Measurements from ENCODE around the gene GRK2. TPM values are rescaled to one million over a fixed set of nuclear protein-coding genes. Genes with fewer than 3 reads are reported as not detected.
A peak's percentile ranks its signal among the peaks of the same experiment; 100 is the strongest.

Gene GRK2
- total RNA-seq, 1 donor from 2014 or later, result 27.7 TPM

- H3K9me3 ChIP-seq (ENCODE audit: control insufficient read depth in 3 of 3, low read length in 3 of 3), result no peaks in the 10 kb centered on the region
- peak overlapping the region; percentile 88 to 99 (median 95) for H3K9ac ChIP-seq (ENCODE audit: low read depth in 1 of 3, low read length in 3 of 3)
- peak overlapping the region; percentile 85 to 95 (median 95) for H3K4me3 ChIP-seq (ENCODE audit: low read length in 3 of 3)
- H3K27me3 ChIP-seq (ENCODE audit: control insufficient read depth in 3 of 3, insufficient read depth in 3 of 3, low read length in 3 of 3), result no peaks in the 10 kb centered on the region
- H3K27ac ChIP-seq (ENCODE audit: low read depth, low read length), result peak overlapping the region; percentile 92
- peaks cover 30 to 44% (median 41%) of the 10 kb centered on the region in 3 donors for H3K4me1 ChIP-seq (ENCODE audit: control insufficient read depth in 3 of 3, insufficient read depth in 3 of 3, low read length in 3 of 3)
- H3K36me3 ChIP-seq (ENCODE audit: control insufficient read depth in 3 of 3, insufficient read depth in 3 of 3, low read length in 3 of 3), result peaks cover 11 to 26% (median 24%) of the 10 kb centered on the region in 3 donors
These were observed 25.5 kb upstream of the GRK2 start for GRCh38 chr11:67240576-67241389.

- H3K4me1 ChIP-seq (ENCODE audit: control insufficient read depth in 3 of 3, insufficient read depth in 3 of 3, low read length in 3 of 3), result peaks cover 30 to 44% (median 41%) of the 10 kb centered on the region in 3 donors
- H3K36me3 ChIP-seq (ENCODE audit: control insufficient read depth in 3 of 3, insufficient read depth in 3 of 3, low read length in 3 of 3), result peaks cover 23 to 41% (median 39%) of the 10 kb centered on the region in 3 donors
- no peak overlapping the region for H3K4me3 ChIP-seq (ENCODE audit: low read length in 3 of 3)
- H3K9me3 ChIP-seq (ENCODE audit: control insufficient read depth in 3 of 3, low read length in 3 of 3), result no peaks in the 10 kb centered on the region
- no peaks in the 10 kb centered on the region for H3K27me3 ChIP-seq (ENCODE audit: control insufficient read depth in 3 of 3, insufficient read depth in 3 of 3, low read length in 3 of 3)
- no peak overlapping the region for H3K27ac ChIP-seq (ENCODE audit: low read depth, low read length)
- H3K9ac ChIP-seq (ENCODE audit: low read depth in 1 of 3, low read length in 3 of 3), result peak overlapping the region in 1 of 3 donors; percentile 24
These were observed 23.7 kb upstream of the GRK2 start for GRCh38 chr11:67242548-67242947.

- Histone ChIP-seq H3K27ac (ENCODE audit: low read depth, low read length) (no peak overlapping the region), H3K4me3 (ENCODE audit: low read length in 3 of 3) (no peak overlapping the region), H3K4me1 (ENCODE audit: control insufficient read depth in 3 of 3, insufficient read depth in 3 of 3, low read length in 3 of 3) (peaks cover 30 to 43% (median 41%) of the 10 kb centered on the region in 3 donors)
These were observed 23.2 kb upstream of the GRK2 start for GRCh38 chr11:67243051-67243450.

DNA sequence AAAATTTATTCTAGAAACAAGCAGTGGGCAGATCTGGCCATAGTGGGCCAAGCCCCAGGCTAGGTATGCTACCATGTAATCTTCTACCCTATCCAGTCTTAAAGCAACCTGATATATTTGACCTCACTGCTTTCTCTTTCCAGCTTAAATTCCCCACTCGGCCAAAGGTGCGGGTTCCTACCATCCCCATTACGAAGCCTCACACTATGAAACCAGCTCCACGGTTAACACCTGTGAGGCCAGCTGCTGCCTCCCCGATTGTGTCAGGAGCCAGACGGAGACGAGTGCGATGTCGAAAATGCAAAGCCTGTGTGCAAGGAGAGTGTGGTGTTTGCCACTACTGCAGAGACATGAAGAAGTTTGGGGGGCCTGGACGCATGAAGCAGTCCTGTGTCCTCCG lies 21.2 kb upstream of the GRK2 start:
- Histone ChIP-seq H3K27ac (ENCODE audit: low read depth, low read length) (no peak overlapping the region), H3K4me1 (ENCODE audit: control insufficient read depth in 3 of 3, insufficient read depth in 3 of 3, low read length in 3 of 3) (peaks cover 32 to 40% (median 37%) of the 10 kb centered on the region in 3 donors), H3K9me3 (ENCODE audit: control insufficient read depth in 3 of 3, low read length in 3 of 3) (no peaks in the 10 kb centered on the region), H3K4me3 (ENCODE audit: low read length in 3 of 3) (no peak overlapping the region), H3K36me3 (ENCODE audit: control insufficient read depth in 3 of 3, insufficient read depth in 3 of 3, low read length in 3 of 3) (peaks cover 38 to 66% (median 62%) of the 10 kb centered on the region in 3 donors), H3K27me3 (ENCODE audit: control insufficient read depth in 3 of 3, insufficient read depth in 3 of 3, low read length in 3 of 3) (no peaks in the 10 kb centered on the region), H3K9ac (ENCODE audit: low read depth in 1 of 3, low read length in 3 of 3) (no peak overlapping the region)

More at GRCh38 chr11:67243051-67243450, 23.2 kb upstream of the GRK2 start:
- Histone ChIP-seq H3K27me3 (ENCODE audit: control insufficient read depth in 3 of 3, insufficient read depth in 3 of 3, low read length in 3 of 3) (no peaks in the 10 kb centered on the region), H3K9ac (ENCODE audit: low read depth in 1 of 3, low read length in 3 of 3) (no peak overlapping the region), H3K36me3 (ENCODE audit: control insufficient read depth in 3 of 3, insufficient read depth in 3 of 3, low read length in 3 of 3) (peaks cover 27 to 46% (median 44%) of the 10 kb centered on the region in 3 donors), H3K9me3 (ENCODE audit: control insufficient read depth in 3 of 3, low read length in 3 of 3) (no peaks in the 10 kb centered on the region)

DNA sequence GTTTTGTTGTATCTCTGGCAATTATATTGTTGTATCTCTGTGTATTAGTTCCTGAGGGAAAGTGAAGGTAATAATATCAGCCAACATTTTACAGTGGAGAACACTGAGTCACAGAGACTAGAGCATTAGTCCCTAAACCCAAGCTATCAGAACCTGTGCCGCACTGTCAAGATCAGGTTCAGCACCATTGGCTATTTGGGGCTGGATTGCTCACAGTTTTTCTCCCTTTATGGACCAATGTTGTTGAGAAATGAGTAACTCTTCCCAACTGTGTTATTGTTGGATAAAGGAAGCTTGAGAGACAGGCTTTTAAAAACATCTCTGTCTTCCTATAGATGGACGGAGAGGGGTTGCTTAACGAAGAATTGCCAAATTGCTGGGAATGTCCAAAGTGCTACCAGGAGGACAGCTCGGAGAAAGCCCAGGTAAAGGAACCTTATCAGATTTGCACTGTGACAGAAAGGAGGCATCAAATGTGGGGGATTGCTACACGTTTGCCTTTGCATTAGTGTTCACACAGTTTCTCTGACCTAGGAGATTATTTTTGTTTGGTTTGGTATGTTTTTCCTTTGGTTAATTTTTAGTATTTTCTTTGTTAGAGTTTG lies 18.2 kb upstream of the GRK2 start:
- no peaks in the 10 kb centered on the region for H3K27me3 ChIP-seq (ENCODE audit: control insufficient read depth in 3 of 3, insufficient read depth in 3 of 3, low read length in 3 of 3)
- H3K4me1 ChIP-seq (ENCODE audit: control insufficient read depth in 3 of 3, insufficient read depth in 3 of 3, low read length in 3 of 3), result peaks cover 12 to 18% (median 14%) of the 10 kb centered on the region in 3 donors
- H3K36me3 ChIP-seq (ENCODE audit: control insufficient read depth in 3 of 3, insufficient read depth in 3 of 3, low read length in 3 of 3), result peaks cover 63 to 90% (median 88%) of the 10 kb centered on the region in 3 donors
- peak overlapping the region; percentile 28 for H3K27ac ChIP-seq (ENCODE audit: low read depth, low read length)
- no peak overlapping the region for H3K4me3 ChIP-seq (ENCODE audit: low read length in 3 of 3)
- no peak overlapping the region for H3K9ac ChIP-seq (ENCODE audit: low read depth in 1 of 3, low read length in 3 of 3)
- H3K9me3 ChIP-seq (ENCODE audit: control insufficient read depth in 3 of 3, low read length in 3 of 3), result no peaks in the 10 kb centered on the region

- Histone ChIP-seq H3K9me3 (ENCODE audit: control insufficient read depth in 3 of 3, low read length in 3 of 3) (no peaks in the 10 kb centered on the region), H3K4me1 (ENCODE audit: control insufficient read depth in 3 of 3, insufficient read depth in 3 of 3, low read length in 3 of 3) (peaks cover 12 to 18% (median 13%) of the 10 kb centered on the region in 3 donors), H3K27me3 (ENCODE audit: control insufficient read depth in 3 of 3, insufficient read depth in 3 of 3, low read length in 3 of 3) (no peaks in the 10 kb centered on the region), H3K9ac (ENCODE audit: low read depth in 1 of 3, low read length in 3 of 3) (peak overlapping the region in 1 of 3 donors; percentile 17), H3K27ac (ENCODE audit: low read depth, low read length) (peak overlapping the region; percentile 28), H3K4me3 (ENCODE audit: low read length in 3 of 3) (no peak overlapping the region), H3K36me3 (ENCODE audit: control insufficient read depth in 3 of 3, insufficient read depth in 3 of 3, low read length in 3 of 3) (peaks cover 68 to 92% (median 90%) of the 10 kb centered on the region in 3 donors)
These were observed 17.6 kb upstream of the GRK2 start for GRCh38 chr11:67248653-67249052.

DNA sequence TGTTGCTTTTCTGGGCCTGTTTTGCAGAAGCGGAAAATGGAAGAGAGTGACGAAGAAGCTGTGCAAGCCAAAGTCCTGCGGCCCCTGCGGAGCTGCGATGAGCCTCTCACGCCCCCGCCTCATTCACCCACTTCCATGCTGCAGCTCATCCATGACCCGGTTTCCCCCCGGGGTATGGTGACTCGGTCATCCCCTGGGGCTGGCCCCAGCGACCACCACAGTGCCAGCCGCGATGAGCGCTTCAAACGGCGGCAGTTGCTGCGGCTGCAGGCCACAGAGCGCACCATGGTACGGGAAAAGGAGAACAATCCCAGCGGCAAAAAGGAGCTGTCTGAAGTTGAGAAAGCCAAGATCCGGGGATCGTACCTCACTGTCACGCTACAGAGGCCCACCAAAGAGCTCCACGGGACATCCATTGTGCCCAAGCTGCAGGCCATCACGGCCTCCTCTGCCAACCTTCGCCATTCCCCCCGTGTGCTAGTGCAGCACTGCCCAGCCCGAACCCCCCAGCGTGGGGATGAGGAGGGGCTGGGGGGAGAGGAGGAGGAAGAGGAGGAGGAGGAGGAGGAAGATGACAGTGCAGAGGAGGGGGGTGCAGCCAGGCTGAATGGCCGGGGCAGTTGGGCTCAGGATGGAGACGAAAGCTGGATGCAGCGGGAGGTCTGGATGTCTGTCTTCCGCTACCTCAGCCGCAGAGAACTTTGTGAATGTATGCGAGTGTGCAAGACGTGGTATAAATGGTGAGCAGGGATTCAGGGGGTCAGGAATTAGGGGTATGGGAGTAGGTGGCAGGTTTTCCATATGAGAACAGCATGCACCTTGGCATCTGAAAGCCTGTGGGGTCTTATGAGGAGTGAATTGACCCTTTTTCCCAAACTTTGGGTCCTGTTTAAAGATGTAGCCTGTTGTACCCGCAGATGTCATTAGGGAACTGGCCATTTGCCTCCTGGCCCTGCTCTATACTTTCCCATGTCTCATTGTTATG lies 15.9 kb upstream of the GRK2 start:
- Histone ChIP-seq H3K27me3 (ENCODE audit: control insufficient read depth in 3 of 3, insufficient read depth in 3 of 3, low read length in 3 of 3) (no peaks in the 10 kb centered on the region), H3K27ac (ENCODE audit: low read depth, low read length) (no peak overlapping the region), H3K9ac (ENCODE audit: low read depth in 1 of 3, low read length in 3 of 3) (no peak overlapping the region), H3K36me3 (ENCODE audit: control insufficient read depth in 3 of 3, insufficient read depth in 3 of 3, low read length in 3 of 3) (peaks cover 79 to 98% (median 94%) of the 10 kb centered on the region in 3 donors), H3K9me3 (ENCODE audit: control insufficient read depth in 3 of 3, low read length in 3 of 3) (no peaks in the 10 kb centered on the region), H3K4me1 (ENCODE audit: control insufficient read depth in 3 of 3, insufficient read depth in 3 of 3, low read length in 3 of 3) (peaks cover 11 to 13% (median 12%) of the 10 kb centered on the region in 3 donors), H3K4me3 (ENCODE audit: low read length in 3 of 3) (no peak overlapping the region)

DNA sequence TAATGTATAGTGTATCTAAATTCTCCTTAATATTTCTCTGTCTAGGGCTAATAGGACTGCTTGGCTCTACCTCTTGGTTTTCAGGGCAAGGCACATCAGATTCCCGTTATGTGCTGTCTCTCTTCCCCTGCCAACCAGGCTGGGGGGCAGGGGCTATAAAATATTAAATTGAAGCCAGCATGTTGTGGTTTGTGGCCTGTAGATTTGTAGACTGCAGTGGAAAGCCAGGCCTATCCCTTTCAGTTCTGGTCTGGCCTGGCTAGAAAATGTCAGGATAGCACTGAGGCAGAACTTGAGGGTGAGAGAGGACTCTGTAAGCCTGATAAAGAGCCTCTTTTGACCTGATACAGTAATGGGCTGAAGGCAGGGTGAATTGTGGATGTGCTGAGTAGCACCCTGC lies 14.4 kb upstream of the GRK2 start:
- no peak overlapping the region for H3K4me3 ChIP-seq (ENCODE audit: low read length in 3 of 3)
- no peaks in the 10 kb centered on the region for H3K9me3 ChIP-seq (ENCODE audit: control insufficient read depth in 3 of 3, low read length in 3 of 3)
- H3K36me3 ChIP-seq (ENCODE audit: control insufficient read depth in 3 of 3, insufficient read depth in 3 of 3, low read length in 3 of 3), result peaks cover 78 to 96% (median 95%) of the 10 kb centered on the region in 3 donors
- H3K9ac ChIP-seq (ENCODE audit: low read depth in 1 of 3, low read length in 3 of 3), result peak overlapping the region in 1 of 3 donors; percentile 52
- peaks cover 11 to 13% (median 12%) of the 10 kb centered on the region in 3 donors for H3K4me1 ChIP-seq (ENCODE audit: control insufficient read depth in 3 of 3, insufficient read depth in 3 of 3, low read length in 3 of 3)
- H3K27ac ChIP-seq (ENCODE audit: low read depth, low read length), result no peak overlapping the region
- no peaks in the 10 kb centered on the region for H3K27me3 ChIP-seq (ENCODE audit: control insufficient read depth in 3 of 3, insufficient read depth in 3 of 3, low read length in 3 of 3)

DNA sequence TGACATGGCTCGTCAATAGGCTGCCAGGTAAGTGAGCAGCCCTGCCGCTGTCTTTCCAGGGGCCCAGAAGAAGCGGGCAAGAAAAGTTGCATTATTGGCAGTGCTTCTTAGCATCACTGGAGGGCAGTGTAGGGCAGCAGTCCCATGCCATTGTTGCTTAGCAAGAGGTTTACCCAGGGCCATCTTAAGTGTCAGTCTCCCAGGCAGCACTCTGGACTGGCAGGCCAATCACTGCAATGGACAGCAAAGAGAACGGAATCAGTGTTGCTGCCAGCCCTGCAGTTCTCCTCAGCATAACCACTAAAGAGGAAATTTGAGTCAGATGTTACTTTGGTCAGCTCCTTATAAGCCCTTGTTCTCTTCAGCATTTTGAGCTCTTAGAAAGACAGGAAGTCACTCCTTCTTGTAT lies 13.4 kb upstream of the GRK2 start:
- no peaks in the 10 kb centered on the region for H3K9me3 ChIP-seq (ENCODE audit: control insufficient read depth in 3 of 3, low read length in 3 of 3)
- peaks cover 72 to 93% (median 91%) of the 10 kb centered on the region in 3 donors for H3K36me3 ChIP-seq (ENCODE audit: control insufficient read depth in 3 of 3, insufficient read depth in 3 of 3, low read length in 3 of 3)
- no peak overlapping the region for H3K27ac ChIP-seq (ENCODE audit: low read depth, low read length)
- peaks cover 11 to 13% (median 12%) of the 10 kb centered on the region in 3 donors for H3K4me1 ChIP-seq (ENCODE audit: control insufficient read depth in 3 of 3, insufficient read depth in 3 of 3, low read length in 3 of 3)
- no peaks in the 10 kb centered on the region for H3K27me3 ChIP-seq (ENCODE audit: control insufficient read depth in 3 of 3, insufficient read depth in 3 of 3, low read length in 3 of 3)
- H3K4me3 ChIP-seq (ENCODE audit: low read length in 3 of 3), result no peak overlapping the region
- no peak overlapping the region for H3K9ac ChIP-seq (ENCODE audit: low read depth in 1 of 3, low read length in 3 of 3)

Measured in skeletal muscle tissue (tissue), 4 donors.